Astrocyte (in vitro differentiated cells and primary cell): ENCODE data around the gene COBL.

Experiments
- EZH2 ChIP-seq: IDR thresholded peaks from 2 replicates; pipeline ENCODE4 v1.6.1; 2012; ENCODE audit warnings: mild to moderate bottlenecking, low read length, inconsistent platforms; ENCODE audit not compliant: insufficient read depth
- TF ChIP-seq, protein P1 (sequence below): IDR thresholded peaks from 2 replicates; pipeline ENCODE4 v1.5.1; 2011; ENCODE audit warnings: low read depth, mild to moderate bottlenecking, inconsistent platforms, low read length, moderate library complexity; ENCODE audit not compliant: insufficient read depth

DNA sequence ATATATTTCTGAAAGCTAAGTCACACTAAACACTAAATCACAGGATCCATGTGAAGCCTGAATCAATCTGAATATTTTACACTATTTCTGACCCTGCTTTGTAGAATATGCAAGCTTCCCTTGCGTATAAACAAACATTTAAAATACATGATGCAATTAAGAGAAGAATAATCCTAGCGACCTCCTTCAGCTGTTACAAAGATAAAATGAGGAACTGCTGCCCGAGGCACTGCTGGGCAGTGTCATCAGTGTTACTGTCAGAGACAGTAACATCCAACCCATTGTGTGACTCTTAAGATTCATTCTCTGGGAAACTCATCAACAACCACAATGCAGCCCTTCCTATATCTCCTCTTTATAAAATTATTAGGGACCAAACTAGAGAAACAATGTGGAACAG is 61.6 kb downstream of the COBL start:
- TF ChIP-seq, protein P1, sequence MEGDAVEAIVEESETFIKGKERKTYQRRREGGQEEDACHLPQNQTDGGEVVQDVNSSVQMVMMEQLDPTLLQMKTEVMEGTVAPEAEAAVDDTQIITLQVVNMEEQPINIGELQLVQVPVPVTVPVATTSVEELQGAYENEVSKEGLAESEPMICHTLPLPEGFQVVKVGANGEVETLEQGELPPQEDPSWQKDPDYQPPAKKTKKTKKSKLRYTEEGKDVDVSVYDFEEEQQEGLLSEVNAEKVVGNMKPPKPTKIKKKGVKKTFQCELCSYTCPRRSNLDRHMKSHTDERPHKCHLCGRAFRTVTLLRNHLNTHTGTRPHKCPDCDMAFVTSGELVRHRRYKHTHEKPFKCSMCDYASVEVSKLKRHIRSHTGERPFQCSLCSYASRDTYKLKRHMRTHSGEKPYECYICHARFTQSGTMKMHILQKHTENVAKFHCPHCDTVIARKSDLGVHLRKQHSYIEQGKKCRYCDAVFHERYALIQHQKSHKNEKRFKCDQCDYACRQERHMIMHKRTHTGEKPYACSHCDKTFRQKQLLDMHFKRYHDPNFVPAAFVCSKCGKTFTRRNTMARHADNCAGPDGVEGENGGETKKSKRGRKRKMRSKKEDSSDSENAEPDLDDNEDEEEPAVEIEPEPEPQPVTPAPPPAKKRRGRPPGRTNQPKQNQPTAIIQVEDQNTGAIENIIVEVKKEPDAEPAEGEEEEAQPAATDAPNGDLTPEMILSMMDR: no peak
- TF ChIP-seq EZH2: no peak
